Measurements from ENCODE around the gene SPHK1.
"Not testable (repeated sequence)": the region's sequence is repeated elsewhere in the genome, so short reads cannot be mapped to it uniquely, and the experiment has no call there.

SPHK1 gene

DNA sequence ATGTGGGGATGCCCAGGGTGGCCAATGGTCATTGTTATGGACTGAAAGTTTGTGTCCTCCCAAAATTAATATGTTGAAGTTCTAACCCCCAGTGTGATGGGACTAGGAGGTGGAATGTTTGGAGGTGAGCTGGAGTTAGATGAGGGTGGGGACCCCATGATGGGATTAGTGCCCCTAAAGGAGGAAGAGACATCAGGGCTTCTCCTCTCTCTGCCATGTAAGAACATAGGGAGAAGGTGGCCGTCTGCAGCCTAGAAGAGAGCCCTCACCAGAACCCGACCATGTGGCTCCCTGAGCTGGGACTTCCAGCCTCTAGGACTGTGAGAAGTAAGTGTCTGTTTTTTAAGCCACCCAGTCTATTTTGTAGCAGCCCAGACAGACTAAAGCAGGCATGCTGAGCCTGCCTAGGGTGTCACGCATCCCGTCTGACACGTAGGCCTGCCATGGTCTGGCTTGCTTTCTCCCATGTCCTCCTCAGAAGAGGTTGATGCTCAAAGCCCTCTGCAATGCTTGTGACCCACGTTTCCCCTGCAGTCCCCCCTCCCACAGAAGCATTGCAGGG lies 26.7 kb upstream of the SPHK1 start:
- ATAC-seq = no peak
- no peak for TF ChIP-seq TOX (CRISPR knock-in tag; IDR thresholded peaks at IDR 0.05; ENCODE audit: borderline replicate concordance)
- TF ChIP-seq GLIS3 (CRISPR knock-in tag; IDR thresholded peaks at IDR 0.05) = no peak
- TF ChIP-seq ZFP3 (CRISPR knock-in tag; IDR thresholded peaks at IDR 0.05) = no peak
- no peak for TF ChIP-seq ISL1 (CRISPR knock-in tag; IDR thresholded peaks at IDR 0.05)
- TF ChIP-seq, protein P1, sequence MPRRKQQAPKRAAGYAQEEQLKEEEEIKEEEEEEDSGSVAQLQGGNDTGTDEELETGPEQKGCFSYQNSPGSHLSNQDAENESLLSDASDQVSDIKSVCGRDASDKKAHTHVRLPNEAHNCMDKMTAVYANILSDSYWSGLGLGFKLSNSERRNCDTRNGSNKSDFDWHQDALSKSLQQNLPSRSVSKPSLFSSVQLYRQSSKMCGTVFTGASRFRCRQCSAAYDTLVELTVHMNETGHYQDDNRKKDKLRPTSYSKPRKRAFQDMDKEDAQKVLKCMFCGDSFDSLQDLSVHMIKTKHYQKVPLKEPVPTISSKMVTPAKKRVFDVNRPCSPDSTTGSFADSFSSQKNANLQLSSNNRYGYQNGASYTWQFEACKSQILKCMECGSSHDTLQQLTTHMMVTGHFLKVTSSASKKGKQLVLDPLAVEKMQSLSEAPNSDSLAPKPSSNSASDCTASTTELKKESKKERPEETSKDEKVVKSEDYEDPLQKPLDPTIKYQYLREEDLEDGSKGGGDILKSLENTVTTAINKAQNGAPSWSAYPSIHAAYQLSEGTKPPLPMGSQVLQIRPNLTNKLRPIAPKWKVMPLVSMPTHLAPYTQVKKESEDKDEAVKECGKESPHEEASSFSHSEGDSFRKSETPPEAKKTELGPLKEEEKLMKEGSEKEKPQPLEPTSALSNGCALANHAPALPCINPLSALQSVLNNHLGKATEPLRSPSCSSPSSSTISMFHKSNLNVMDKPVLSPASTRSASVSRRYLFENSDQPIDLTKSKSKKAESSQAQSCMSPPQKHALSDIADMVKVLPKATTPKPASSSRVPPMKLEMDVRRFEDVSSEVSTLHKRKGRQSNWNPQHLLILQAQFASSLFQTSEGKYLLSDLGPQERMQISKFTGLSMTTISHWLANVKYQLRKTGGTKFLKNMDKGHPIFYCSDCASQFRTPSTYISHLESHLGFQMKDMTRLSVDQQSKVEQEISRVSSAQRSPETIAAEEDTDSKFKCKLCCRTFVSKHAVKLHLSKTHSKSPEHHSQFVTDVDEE (CRISPR knock-in tag; IDR thresholded peaks at IDR 0.05) = no peak
- TF ChIP-seq CSDC2 (CRISPR knock-in tag; IDR thresholded peaks at IDR 0.05) = no peak
- no peak for TF ChIP-seq OSR1 (CRISPR knock-in tag; IDR thresholded peaks at IDR 0.05)
- TF ChIP-seq ARNTL (CRISPR knock-in tag; IDR thresholded peaks at IDR 0.05; ENCODE audit: borderline replicate concordance, low read depth) = no peak
- TF ChIP-seq ZNF565 (CRISPR knock-in tag; conservative IDR thresholded peaks at IDR 0.05; ENCODE audit: low read depth) = no peak
- TF ChIP-seq, protein P2, sequence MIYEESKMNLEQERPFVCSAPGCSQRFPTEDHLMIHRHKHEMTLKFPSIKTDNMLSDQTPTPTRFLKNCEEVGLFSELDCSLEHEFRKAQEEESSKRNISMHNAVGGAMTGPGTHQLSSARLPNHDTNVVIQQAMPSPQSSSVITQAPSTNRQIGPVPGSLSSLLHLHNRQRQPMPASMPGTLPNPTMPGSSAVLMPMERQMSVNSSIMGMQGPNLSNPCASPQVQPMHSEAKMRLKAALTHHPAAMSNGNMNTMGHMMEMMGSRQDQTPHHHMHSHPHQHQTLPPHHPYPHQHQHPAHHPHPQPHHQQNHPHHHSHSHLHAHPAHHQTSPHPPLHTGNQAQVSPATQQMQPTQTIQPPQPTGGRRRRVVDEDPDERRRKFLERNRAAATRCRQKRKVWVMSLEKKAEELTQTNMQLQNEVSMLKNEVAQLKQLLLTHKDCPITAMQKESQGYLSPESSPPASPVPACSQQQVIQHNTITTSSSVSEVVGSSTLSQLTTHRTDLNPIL (CRISPR knock-in tag; IDR thresholded peaks at IDR 0.05; ENCODE audit: low read depth) = no peak
- no peak for TF ChIP-seq ESRRG (CRISPR knock-in tag; IDR thresholded peaks at IDR 0.05)
- TF ChIP-seq PPARA (CRISPR knock-in tag; IDR thresholded peaks at IDR 0.05; ENCODE audit: borderline replicate concordance) = no peak

DNA sequence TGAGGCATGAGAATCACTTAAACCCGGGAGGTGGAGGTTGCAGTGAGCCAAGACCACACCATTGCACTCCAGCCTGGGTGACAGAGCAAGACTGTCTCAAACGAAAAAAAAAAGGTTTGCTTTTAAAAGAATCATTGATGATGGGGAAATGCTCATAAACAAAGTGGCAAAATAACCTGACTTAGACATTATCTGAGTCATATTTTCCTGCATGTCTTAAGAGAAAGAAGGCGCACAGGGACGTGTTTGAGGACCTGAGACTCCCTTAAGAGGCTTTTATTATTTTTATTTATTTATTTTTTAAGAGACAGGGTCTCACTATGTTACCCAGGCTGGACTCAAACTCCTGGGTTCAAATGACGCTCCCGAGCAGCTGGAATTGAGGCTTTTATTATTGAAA lies 25.0 kb upstream of the SPHK1 start:
- TF ChIP-seq ZNF70 (CRISPR knock-in tag; IDR thresholded peaks at IDR 0.05) (no peak), TCF4 (CRISPR knock-in tag; IDR thresholded peaks at IDR 0.05; ENCODE audit: borderline replicate concordance) (no peak), ZNF565 (CRISPR knock-in tag; conservative IDR thresholded peaks at IDR 0.05; ENCODE audit: low read depth) (no peak), PPARA (CRISPR knock-in tag; IDR thresholded peaks at IDR 0.05; ENCODE audit: borderline replicate concordance) (no peak), ARNTL (CRISPR knock-in tag; IDR thresholded peaks at IDR 0.05; ENCODE audit: borderline replicate concordance, low read depth) (no peak)
- TF ChIP-seq, protein P3, sequence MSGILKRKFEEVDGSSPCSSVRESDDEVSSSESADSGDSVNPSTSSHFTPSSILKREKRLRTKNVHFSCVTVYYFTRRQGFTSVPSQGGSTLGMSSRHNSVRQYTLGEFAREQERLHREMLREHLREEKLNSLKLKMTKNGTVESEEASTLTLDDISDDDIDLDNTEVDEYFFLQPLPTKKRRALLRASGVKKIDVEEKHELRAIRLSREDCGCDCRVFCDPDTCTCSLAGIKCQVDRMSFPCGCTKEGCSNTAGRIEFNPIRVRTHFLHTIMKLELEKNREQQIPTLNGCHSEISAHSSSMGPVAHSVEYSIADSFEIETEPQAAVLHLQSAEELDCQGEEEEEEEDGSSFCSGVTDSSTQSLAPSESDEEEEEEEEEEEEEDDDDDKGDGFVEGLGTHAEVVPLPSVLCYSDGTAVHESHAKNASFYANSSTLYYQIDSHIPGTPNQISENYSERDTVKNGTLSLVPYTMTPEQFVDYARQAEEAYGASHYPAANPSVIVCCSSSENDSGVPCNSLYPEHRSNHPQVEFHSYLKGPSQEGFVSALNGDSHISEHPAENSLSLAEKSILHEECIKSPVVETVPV (CRISPR knock-in tag; IDR thresholded peaks at IDR 0.05) = no peak
- no peak for ATAC-seq

DNA sequence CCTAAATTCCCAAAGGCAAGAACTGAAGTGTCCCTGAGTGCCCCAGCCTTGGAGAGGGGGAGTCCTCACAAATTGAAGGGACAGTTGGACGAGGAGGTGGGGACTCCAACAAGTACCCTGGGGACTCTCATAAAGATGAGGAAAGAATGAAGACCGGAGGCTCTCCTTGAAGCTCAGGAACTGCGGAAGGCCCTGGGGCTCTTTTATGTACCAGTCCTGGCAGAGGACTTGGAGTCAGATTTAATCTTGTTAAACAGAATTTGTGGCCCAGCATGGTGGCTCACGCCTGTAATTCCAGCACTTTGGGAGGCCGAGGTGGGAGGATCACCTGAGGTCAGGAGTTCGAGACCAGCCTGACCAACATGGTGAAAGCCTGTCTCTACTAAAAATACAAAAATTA lies 24.6 kb upstream of the SPHK1 start:
- not testable (repeated sequence) for ATAC-seq

DNA sequence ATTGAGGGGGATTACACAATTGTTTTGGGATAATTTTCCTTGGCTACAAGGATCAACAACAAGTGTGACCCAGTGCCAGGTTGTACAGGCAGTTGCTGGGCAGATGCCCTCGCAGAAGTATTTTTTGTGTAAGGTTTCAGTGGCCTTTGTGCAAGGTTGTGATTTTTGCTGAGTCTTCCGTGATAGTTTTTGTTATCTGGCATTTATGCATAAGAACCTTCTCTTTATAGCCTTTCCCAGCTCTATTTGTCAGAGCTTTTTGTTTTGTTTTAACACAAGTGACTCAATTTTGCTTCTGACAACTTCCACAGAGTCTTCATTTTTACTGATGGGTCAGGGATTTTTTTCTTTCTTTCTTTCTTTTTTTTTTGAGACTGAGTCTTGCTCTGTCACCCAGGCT lies 23.9 kb upstream of the SPHK1 start:
- no peak for ATAC-seq
- TF ChIP-seq, protein P3 (CRISPR knock-in tag; IDR thresholded peaks at IDR 0.05) = no peak
- TF ChIP-seq ESRRG (CRISPR knock-in tag; IDR thresholded peaks at IDR 0.05) (no peak), TCF4 (CRISPR knock-in tag; IDR thresholded peaks at IDR 0.05; ENCODE audit: borderline replicate concordance) (no peak), CSDC2 (CRISPR knock-in tag; IDR thresholded peaks at IDR 0.05) (no peak), ZNF565 (CRISPR knock-in tag; conservative IDR thresholded peaks at IDR 0.05; ENCODE audit: low read depth) (no peak), BACH2 (CRISPR knock-in tag; IDR thresholded peaks at IDR 0.05; ENCODE audit: borderline replicate concordance) (no peak), GLIS3 (CRISPR knock-in tag; IDR thresholded peaks at IDR 0.05) (no peak), TOX (CRISPR knock-in tag; IDR thresholded peaks at IDR 0.05; ENCODE audit: borderline replicate concordance) (no peak), SNAI2 (CRISPR knock-in tag; IDR thresholded peaks at IDR 0.05) (no peak), ISL1 (CRISPR knock-in tag; IDR thresholded peaks at IDR 0.05) (no peak), ZFP30 (CRISPR knock-in tag; IDR thresholded peaks at IDR 0.05) (no peak), PPARA (CRISPR knock-in tag; IDR thresholded peaks at IDR 0.05; ENCODE audit: borderline replicate concordance) (no peak), ZNF70 (CRISPR knock-in tag; IDR thresholded peaks at IDR 0.05) (no peak), ZFP3 (CRISPR knock-in tag; IDR thresholded peaks at IDR 0.05) (no peak)
- TF ChIP-seq, protein P1 (CRISPR knock-in tag; IDR thresholded peaks at IDR 0.05) = no peak
- TF ChIP-seq, protein P4, sequence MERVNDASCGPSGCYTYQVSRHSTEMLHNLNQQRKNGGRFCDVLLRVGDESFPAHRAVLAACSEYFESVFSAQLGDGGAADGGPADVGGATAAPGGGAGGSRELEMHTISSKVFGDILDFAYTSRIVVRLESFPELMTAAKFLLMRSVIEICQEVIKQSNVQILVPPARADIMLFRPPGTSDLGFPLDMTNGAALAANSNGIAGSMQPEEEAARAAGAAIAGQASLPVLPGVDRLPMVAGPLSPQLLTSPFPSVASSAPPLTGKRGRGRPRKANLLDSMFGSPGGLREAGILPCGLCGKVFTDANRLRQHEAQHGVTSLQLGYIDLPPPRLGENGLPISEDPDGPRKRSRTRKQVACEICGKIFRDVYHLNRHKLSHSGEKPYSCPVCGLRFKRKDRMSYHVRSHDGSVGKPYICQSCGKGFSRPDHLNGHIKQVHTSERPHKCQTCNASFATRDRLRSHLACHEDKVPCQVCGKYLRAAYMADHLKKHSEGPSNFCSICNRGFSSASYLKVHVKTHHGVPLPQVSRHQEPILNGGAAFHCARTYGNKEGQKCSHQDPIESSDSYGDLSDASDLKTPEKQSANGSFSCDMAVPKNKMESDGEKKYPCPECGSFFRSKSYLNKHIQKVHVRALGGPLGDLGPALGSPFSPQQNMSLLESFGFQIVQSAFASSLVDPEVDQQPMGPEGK (CRISPR knock-in tag; IDR thresholded peaks at IDR 0.05; ENCODE audit: borderline replicate concordance) = no peak
- TF ChIP-seq, protein P5, sequence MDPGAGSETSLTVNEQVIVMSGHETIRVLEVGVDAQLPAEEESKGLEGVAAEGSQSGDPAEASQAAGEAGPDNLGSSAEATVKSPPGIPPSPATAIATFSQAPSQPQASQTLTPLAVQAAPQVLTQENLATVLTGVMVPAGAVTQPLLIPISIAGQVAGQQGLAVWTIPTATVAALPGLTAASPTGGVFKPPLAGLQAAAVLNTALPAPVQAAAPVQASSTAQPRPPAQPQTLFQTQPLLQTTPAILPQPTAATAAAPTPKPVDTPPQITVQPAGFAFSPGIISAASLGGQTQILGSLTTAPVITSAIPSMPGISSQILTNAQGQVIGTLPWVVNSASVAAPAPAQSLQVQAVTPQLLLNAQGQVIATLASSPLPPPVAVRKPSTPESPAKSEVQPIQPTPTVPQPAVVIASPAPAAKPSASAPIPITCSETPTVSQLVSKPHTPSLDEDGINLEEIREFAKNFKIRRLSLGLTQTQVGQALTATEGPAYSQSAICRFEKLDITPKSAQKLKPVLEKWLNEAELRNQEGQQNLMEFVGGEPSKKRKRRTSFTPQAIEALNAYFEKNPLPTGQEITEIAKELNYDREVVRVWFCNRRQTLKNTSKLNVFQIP (CRISPR knock-in tag; IDR thresholded peaks at IDR 0.05; ENCODE audit: borderline replicate concordance, low read depth) = no peak

All from SK-N-SH treated with all-trans-retinoic acid at 6 μM for 48 hours (cell line).